HCT116 (cell line): ENCODE results near the gene RTF1. TPM values are rescaled to one million over a fixed set of nuclear protein-coding genes. Genes with fewer than 3 reads are reported as not detected.

Experiments used
- ATAC-seq: fragments of 200-7000 bp; cut with Tn5 transposase; 2 replicates; pipeline ENCODE4 v1.9.1; 2020; ENCODE audit warnings: mild to moderate bottlenecking, moderate library complexity
- BruUV-seq: library from RNA; stranded (reverse); fragments of 400-500 nt; replicated peaks from 2 replicates; lab custom pipeline; 2021; lab: Mats Ljungman, UMichigan
- CTCF ChIA-PET: fragments of 300-600 bp; sonication (Branson Sonifier 250); formaldehyde crosslinking; loops from one replicate; lab custom pipeline; 2021; ENCODE audit warnings: antibody characterized with exemption; lab: Charles Lee
- POLR2A ChIA-PET: fragments of 300-600, 350-600 bp; sonication (Branson Sonifier 250); formaldehyde crosslinking; loops from one replicate; lab custom pipeline; 2021; ENCODE audit warnings: antibody characterized with exemption; lab: Charles Lee
- RAD21 ChIA-PET, 2 experiments: fragments of 300-600 bp; sonication (Branson Sonifier 250); formaldehyde crosslinking; loops; one replicate each; lab custom pipeline; 2023; ENCODE audit warnings: low total read pairs in 2 of 2; ENCODE audit not compliant: uncharacterized antibody in 2 of 2, unreplicated experiment in 2 of 2, low non-redundant PET in 1 of 2; lab: Charles Lee
- DNase-seq: peaks from one replicate; pipeline ENCODE4 v3.0.0-alpha.2; 2010; ENCODE audit warnings: low read depth, low spot score
- H2AFZ ChIP-seq: fragments of 200-600 bp; shearing (Covaris generic), sonication (generic); 2 replicates; pipeline ENCODE4 v1.6.1; 2017; ENCODE audit warnings: low read depth, mixed run types, mixed read lengths, antibody characterized with exemption, low read length; ENCODE audit not compliant: poor library complexity, severe bottlenecking
- H3K27ac ChIP-seq: 2 replicates; pipeline ENCODE4 v1.5.1; 2012; ENCODE audit warnings: low read depth, low read length
- H3K27me3 ChIP-seq: fragments of 200-600 bp; sonication (generic); 2 replicates; pipeline ENCODE4 v1.6.1; 2016; ENCODE audit warnings: mixed run types, low read length, mixed read lengths; ENCODE audit not compliant: insufficient read depth
- H3K36me3 ChIP-seq, 2 experiments: fragments of 200-500 bp in 1 of 2; fragments of 200-600 bp in 1 of 2; sonication (Bioruptor generic) in 1 of 2; sonication (generic) in 1 of 2; 2 replicates each; pipeline versions ENCODE4 v1.5.1 to v1.6.1; 2014 to 2016; ENCODE audit warnings: low read length in 2 of 2, inconsistent platforms in 1 of 2, mixed read lengths in 1 of 2, mixed run types in 1 of 2; ENCODE audit not compliant: insufficient read depth in 2 of 2, control insufficient read depth in 1 of 2
- H3K4me1 ChIP-seq, 2 experiments: fragments of 200-600 bp in 1 of 2; sonication (generic) in 1 of 2; 2 replicates each; pipeline versions ENCODE4 v1.5.1 to v1.6.1; 2012 to 2017; ENCODE audit warnings: low read length in 2 of 2, inconsistent platforms in 1 of 2, mild to moderate bottlenecking in 1 of 2, mixed read lengths in 1 of 2, mixed run types in 1 of 2, moderate library complexity in 1 of 2; ENCODE audit not compliant: insufficient read depth in 2 of 2, control insufficient read depth in 1 of 2
- H3K4me2 ChIP-seq: fragments of 200-600 bp; sonication (generic); 2 replicates; pipeline ENCODE4 v1.6.1; 2017; ENCODE audit warnings: mixed run types, low read length, mixed read lengths
- H3K4me3 ChIP-seq, 2 experiments: fragments of 200-600 bp in 1 of 2; sonication (generic) in 1 of 2; replicated peaks in 1 of 2; 2 replicates each; pipeline ENCODE4 v1.5.1; 2011 to 2016; ENCODE audit warnings: low read length in 2 of 2, control low read depth in 1 of 2, low read depth in 1 of 2, mild to moderate bottlenecking in 1 of 2, mixed read lengths in 1 of 2, mixed run types in 1 of 2
- H3K79me2 ChIP-seq: fragments of 200-600 bp; sonication (generic); 2 replicates; pipeline ENCODE4 v1.6.1; 2017; ENCODE audit warnings: mild to moderate bottlenecking, mixed run types, low read length, moderate library complexity, mixed read lengths; ENCODE audit not compliant: insufficient read depth
- H3K9ac ChIP-seq: fragments of 200-600 bp; sonication (generic); 2 replicates; pipeline ENCODE4 v1.6.1; 2016; ENCODE audit warnings: low read length, mixed read lengths
- H3K9me2 ChIP-seq: fragments of 200-600 bp; sonication (generic), shearing (Covaris generic); 2 replicates; pipeline ENCODE4 v1.6.1; 2017; ENCODE audit warnings: mixed run types, mild to moderate bottlenecking, moderate library complexity; ENCODE audit not compliant: insufficient read depth
- H3K9me3 ChIP-seq, 2 experiments: fragments of 200-500 bp in 1 of 2; fragments of 200-600 bp in 1 of 2; sonication (Bioruptor generic) in 1 of 2; sonication (generic) in 1 of 2; 2 replicates each; pipeline ENCODE4 v1.6.1; 2014 to 2017; ENCODE audit warnings: low read length in 2 of 2, mixed read lengths in 2 of 2, inconsistent platforms in 1 of 2, low read depth in 1 of 2, mild to moderate bottlenecking in 1 of 2, mixed run types in 1 of 2, moderate library complexity in 1 of 2; ENCODE audit not compliant: control insufficient read depth in 1 of 2, insufficient read depth in 1 of 2
- H4K20me1 ChIP-seq: fragments of 200-600 bp; sonication (generic), shearing (Covaris generic); 2 replicates; pipeline ENCODE4 v1.6.1; 2017; ENCODE audit warnings: mixed run types, mild to moderate bottlenecking, moderate library complexity; ENCODE audit not compliant: insufficient read depth
- CEBPB ChIP-seq: IDR thresholded peaks from 2 replicates; pipeline ENCODE4 v1.6.1; 2012; ENCODE audit warnings: low read depth
- EZH2 ChIP-seq: fragments of 200-600 bp; sonication (generic); IDR thresholded peaks from 2 replicates; pipeline ENCODE4 v1.6.1; 2017; ENCODE audit warnings: antibody characterized with exemption, mixed run types
- FOSL1 ChIP-seq: IDR thresholded peaks from 2 replicates; pipeline ENCODE4 v1.6.1; 2012; ENCODE audit warnings: low read depth
- RAD21 ChIP-seq: IDR thresholded peaks from 2 replicates; pipeline ENCODE4 v1.6.1; 2012; ENCODE audit warnings: low read depth, mild to moderate bottlenecking
- SRF ChIP-seq: IDR thresholded peaks from 2 replicates; pipeline ENCODE4 v1.6.1; 2012; ENCODE audit warnings: low read depth
- TCF7L2 ChIP-seq: IDR thresholded peaks from 2 replicates; pipeline ENCODE4 v1.7.0; 2011; ENCODE audit warnings: borderline replicate concordance, inconsistent platforms; ENCODE audit not compliant: insufficient read depth, insufficient read length; ENCODE audit errors: extremely low read depth
- YY1 ChIP-seq: IDR thresholded peaks from 2 replicates; pipeline ENCODE4 v1.6.1; 2011; ENCODE audit warnings: low read length, low read depth, moderate library complexity, mild to moderate bottlenecking; ENCODE audit not compliant: insufficient replicate concordance; ENCODE audit errors: extremely low read depth
- intact Hi-C: fragments of 100-400 bp; cut with micrococcal nuclease; formaldehyde crosslinking; loops from 2 replicates; pipeline ENCODE4 v1.10.0; 2022
- total RNA-seq: library from RNA; stranded (reverse); gene quantifications from one replicate; pipeline ENCODE4 v1.2.1, GENCODE V29; 2021; ENCODE audit not compliant: unreplicated experiment
- TF ChIP-seq, protein P1 (sequence below), 3 experiments: fragments of 200-600 bp in 1 of 3; sonication (generic) in 1 of 3; IDR thresholded peaks in 2 of 3; conservative IDR thresholded peaks in 1 of 3; 2 replicates each; pipeline ENCODE4 v1.5.1; 2012 to 2017; ENCODE audit warnings: low read depth in 2 of 3, low read length in 2 of 3, antibody characterized with exemption in 1 of 3, borderline replicate concordance in 1 of 3, control low read depth in 1 of 3, mild to moderate bottlenecking in 1 of 3, mixed read lengths in 1 of 3, mixed run types in 1 of 3, moderate library complexity in 1 of 3; ENCODE audit not compliant: insufficient read depth in 1 of 3
- TF ChIP-seq, protein P2 (sequence below): IDR thresholded peaks from 2 replicates; pipeline ENCODE4 v1.6.1; 2011; ENCODE audit warnings: mild to moderate bottlenecking, low read length, moderate library complexity; ENCODE audit not compliant: insufficient replicate concordance; ENCODE audit errors: extremely low read depth
- TF ChIP-seq, protein P3 (sequence below): IDR thresholded peaks from 2 replicates; pipeline ENCODE4 v1.6.1; 2012

Gene RTF1
- total RNA-seq, 1 experiment from 2014 or later = 27.5 TPM

DNA sequence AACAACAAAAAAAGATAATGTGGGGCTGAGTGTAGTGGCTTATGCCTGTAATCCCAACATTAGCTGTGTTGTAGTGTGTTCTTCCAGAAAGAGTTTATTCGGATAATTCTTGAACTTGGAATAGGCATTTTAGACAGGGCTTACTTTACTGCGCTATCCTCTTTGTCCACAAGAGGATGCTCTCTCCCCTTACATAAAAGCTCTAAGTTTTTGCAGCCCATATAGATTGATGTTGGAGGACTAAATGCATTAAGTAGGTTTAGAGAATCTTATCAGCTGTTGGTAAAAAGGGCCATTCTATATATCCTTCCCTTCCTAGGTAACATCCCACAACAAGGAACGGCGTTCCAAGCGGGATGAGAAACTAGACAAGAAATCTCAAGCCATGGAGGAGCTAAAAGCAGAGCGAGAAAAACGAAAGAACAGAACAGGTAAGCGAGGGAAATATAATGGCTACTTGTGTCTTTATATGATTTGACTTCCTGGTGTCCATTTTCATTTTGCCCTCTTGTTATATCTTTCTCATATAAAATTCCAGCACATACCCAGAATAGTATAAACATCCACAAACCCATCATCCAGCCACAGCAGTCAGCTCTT lies 49.0 kb downstream of the RTF1 start:
- Histone ChIP-seq H3K4me1 (no peaks in the 10 kb centered on the region), H3K9me3 (no peaks in the 10 kb centered on the region), H3K9ac (no peak overlapping the region), H4K20me1 (no peaks in the 10 kb centered on the region), H3K36me3 (peaks cover 10 to 24% of the 10 kb centered on the region in 2 experiments; a peak in 3 of 4 replicates), H3K79me2 (peaks cover 10% of the 10 kb centered on the region; the same call in 1 of the 2 replicates), H3K27ac (no peak overlapping the region), H2AFZ (no peak overlapping the region), H3K9me2 (no peaks in the 10 kb centered on the region), H3K4me3 (no peak overlapping the region), H3K4me2 (no peak overlapping the region), H3K27me3 (no peaks in the 10 kb centered on the region)
- DNase-seq (peak; percentile 45), ATAC-seq (peak; percentile 80)
- CTCF ChIA-PET = interaction anchor here (0.7 to 2.7 kb wide), 25 partner anchors 8 to 560 kb away, joined by 3 to 28 read pairs (median 4); partner anchors contain the start of genes EHD4, LTK, MAPKBP1 and RPAP1
- TF ChIP-seq YY1 (no peak), FOSL1 (no peak), SRF (no peak), RAD21 (peak; percentile 90), EZH2 (no peak), CEBPB (no peak), TCF7L2 (no peak)
- TF ChIP-seq, protein P1, sequence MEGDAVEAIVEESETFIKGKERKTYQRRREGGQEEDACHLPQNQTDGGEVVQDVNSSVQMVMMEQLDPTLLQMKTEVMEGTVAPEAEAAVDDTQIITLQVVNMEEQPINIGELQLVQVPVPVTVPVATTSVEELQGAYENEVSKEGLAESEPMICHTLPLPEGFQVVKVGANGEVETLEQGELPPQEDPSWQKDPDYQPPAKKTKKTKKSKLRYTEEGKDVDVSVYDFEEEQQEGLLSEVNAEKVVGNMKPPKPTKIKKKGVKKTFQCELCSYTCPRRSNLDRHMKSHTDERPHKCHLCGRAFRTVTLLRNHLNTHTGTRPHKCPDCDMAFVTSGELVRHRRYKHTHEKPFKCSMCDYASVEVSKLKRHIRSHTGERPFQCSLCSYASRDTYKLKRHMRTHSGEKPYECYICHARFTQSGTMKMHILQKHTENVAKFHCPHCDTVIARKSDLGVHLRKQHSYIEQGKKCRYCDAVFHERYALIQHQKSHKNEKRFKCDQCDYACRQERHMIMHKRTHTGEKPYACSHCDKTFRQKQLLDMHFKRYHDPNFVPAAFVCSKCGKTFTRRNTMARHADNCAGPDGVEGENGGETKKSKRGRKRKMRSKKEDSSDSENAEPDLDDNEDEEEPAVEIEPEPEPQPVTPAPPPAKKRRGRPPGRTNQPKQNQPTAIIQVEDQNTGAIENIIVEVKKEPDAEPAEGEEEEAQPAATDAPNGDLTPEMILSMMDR (IDR thresholded peaks at IDR 0.05 in 2 of 3, conservative IDR thresholded peaks at IDR 0.05 in 1 of 3; ENCODE audit: borderline replicate concordance in 1 of 3, insufficient read depth in 1 of 3, low read depth in 2 of 3, low read length in 2 of 3) = peak; percentile 84 to 99 (median 98)
- TF ChIP-seq, protein P2, sequence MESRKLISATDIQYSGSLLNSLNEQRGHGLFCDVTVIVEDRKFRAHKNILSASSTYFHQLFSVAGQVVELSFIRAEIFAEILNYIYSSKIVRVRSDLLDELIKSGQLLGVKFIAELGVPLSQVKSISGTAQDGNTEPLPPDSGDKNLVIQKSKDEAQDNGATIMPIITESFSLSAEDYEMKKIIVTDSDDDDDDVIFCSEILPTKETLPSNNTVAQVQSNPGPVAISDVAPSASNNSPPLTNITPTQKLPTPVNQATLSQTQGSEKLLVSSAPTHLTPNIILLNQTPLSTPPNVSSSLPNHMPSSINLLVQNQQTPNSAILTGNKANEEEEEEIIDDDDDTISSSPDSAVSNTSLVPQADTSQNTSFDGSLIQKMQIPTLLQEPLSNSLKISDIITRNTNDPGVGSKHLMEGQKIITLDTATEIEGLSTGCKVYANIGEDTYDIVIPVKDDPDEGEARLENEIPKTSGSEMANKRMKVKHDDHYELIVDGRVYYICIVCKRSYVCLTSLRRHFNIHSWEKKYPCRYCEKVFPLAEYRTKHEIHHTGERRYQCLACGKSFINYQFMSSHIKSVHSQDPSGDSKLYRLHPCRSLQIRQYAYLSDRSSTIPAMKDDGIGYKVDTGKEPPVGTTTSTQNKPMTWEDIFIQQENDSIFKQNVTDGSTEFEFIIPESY = no peak
- TF ChIP-seq, protein P3, sequence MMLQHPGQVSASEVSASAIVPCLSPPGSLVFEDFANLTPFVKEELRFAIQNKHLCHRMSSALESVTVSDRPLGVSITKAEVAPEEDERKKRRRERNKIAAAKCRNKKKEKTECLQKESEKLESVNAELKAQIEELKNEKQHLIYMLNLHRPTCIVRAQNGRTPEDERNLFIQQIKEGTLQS = no peak
- no TSS peak for BruUV-seq
- intact Hi-C loops = loop anchor here (1.0 to 5.0 kb wide), 4 partner anchors 41 to 436 kb away; no protein-coding TSS in a partner anchor
- RAD21 ChIA-PET = interaction anchor here (0.5 to 1.6 kb wide), 11 partner anchors 41 to 345 kb away, joined by 3 to 6 read pairs (median 3); partner anchors contain the start of gene MAPKBP1 (in 1 of the 2)
- POLR2A ChIA-PET = interaction anchor here (1.2 kb wide), 1 partner anchor 9 kb away, joined by 5 read pairs; no protein-coding TSS in a partner anchor
